ENCODE results near the gene DSTN.
A peak's percentile ranks its signal among the peaks of the same experiment; 100 is the strongest.

Gene DSTN

GRCh38 chr20:17613328-17614175, 43.7 kb downstream of the DSTN start:
- DNase-seq: no peak

GRCh38 chr20:17614176-17614811, 44.4 kb downstream of the DSTN start:
- DNase-seq: no peak

GRCh38 chr20:17614812-17615644, 45.2 kb downstream of the DSTN start:
- no peak for DNase-seq

GRCh38 chr20:17615645-17616479, 46.0 kb downstream of the DSTN start:
- no peak for DNase-seq

- DNase-seq: no peak
Measured at GRCh38 chr20:17616480-17617211, 46.8 kb downstream of the DSTN start.

GRCh38 chr20:17617212-17617867, 47.5 kb downstream of the DSTN start:
- peak in 1 of 2 experiments; percentile 22 for DNase-seq

- DNase-seq: no peak
Measured at GRCh38 chr20:17617868-17618672, 48.2 kb downstream of the DSTN start.

GRCh38 chr20:17618673-17619013, 48.8 kb downstream of the DSTN start:
- DNase-seq: no peak

GRCh38 chr20:17619351-17620093, 49.6 kb downstream of the DSTN start:
- no peak for DNase-seq

GRCh38 chr20:17620371-17621228, 50.7 kb downstream of the DSTN start:
- DNase-seq: no peak

- DNase-seq: no peak
Measured at GRCh38 chr20:17621229-17621968, 51.5 kb downstream of the DSTN start.

- DNase-seq: no peak
Measured at GRCh38 chr20:17622086-17622850, 52.4 kb downstream of the DSTN start.

- no peak for DNase-seq
Measured at GRCh38 chr20:17622851-17623508, 53.1 kb downstream of the DSTN start.

- DNase-seq: no peak
Measured at GRCh38 chr20:17624070-17624469, 54.2 kb downstream of the DSTN start.

GRCh38 chr20:17624551-17625245, 54.8 kb downstream of the DSTN start:
- no peak for DNase-seq
